HepG2 (cell line): ENCODE data around the gene FGGY. TPM values are rescaled to one million over a fixed set of nuclear protein-coding genes. Genes with fewer than 3 reads are reported as not detected.

Experiments used
- FOXP1 ChIP-seq, 2 experiments: fragments of 450-650 bp in 1 of 2; IDR thresholded peaks; 2 replicates each; pipeline ENCODE4 v1.6.1; 2017 to 2018; ENCODE audit warnings: antibody characterized with exemption in 1 of 2
- GABPA ChIP-seq, 2 experiments: IDR thresholded peaks; 2 replicates each; pipeline ENCODE4 v1.6.1; 2011 to 2016; ENCODE audit warnings: low read depth in 2 of 2, low read length in 1 of 2, missing biosample characterization in 1 of 2, missing genetic modification characterization in 1 of 2
- GATAD2A ChIP-seq: IDR thresholded peaks from 2 replicates; pipeline ENCODE4 v1.6.1; 2016
- GLI4 ChIP-seq: sonication (generic); formaldehyde crosslinking; IDR thresholded peaks from 2 replicates; pipeline ENCODE4 v1.5.1; 2020; ENCODE audit warnings: missing genetic modification reagents, mild to moderate bottlenecking, moderate library complexity, borderline replicate concordance
- MAFG ChIP-seq: sonication (generic); formaldehyde crosslinking; IDR thresholded peaks from 2 replicates; pipeline ENCODE4 v1.5.1; 2020; ENCODE audit warnings: mild to moderate bottlenecking, missing genetic modification reagents
- MED1 ChIP-seq: sonication (generic); formaldehyde crosslinking; IDR thresholded peaks from 2 replicates; pipeline ENCODE4 v1.4.0; 2020; ENCODE audit warnings: missing genetic modification reagents
- NR2F6 ChIP-seq, 2 experiments: IDR thresholded peaks; 2 replicates each; pipeline ENCODE4 v1.6.1; 2016; ENCODE audit warnings: antibody characterized with exemption in 1 of 2, mild to moderate bottlenecking in 1 of 2
- SNAPC4 ChIP-seq: sonication (generic); formaldehyde crosslinking; IDR thresholded peaks from 2 replicates; pipeline ENCODE4 v1.4.0; 2020; ENCODE audit warnings: mild to moderate bottlenecking, missing genetic modification reagents
- SRSF9 ChIP-seq: fragments of 200-400 bp; formaldehyde crosslinking; IDR thresholded peaks from 2 replicates; pipeline ENCODE4 v1.6.1; 2018; ENCODE audit warnings: borderline replicate concordance, mild to moderate bottlenecking, low read depth, low read length; ENCODE audit not compliant: insufficient read depth, poor library complexity, severe bottlenecking
- SSRP1 ChIP-seq: IDR thresholded peaks from 2 replicates; pipeline ENCODE4 v1.6.1; 2016; ENCODE audit warnings: control low read depth
- ZBTB39 ChIP-seq: sonication (generic); formaldehyde crosslinking; IDR thresholded peaks from 2 replicates; pipeline ENCODE4 v1.5.0; 2020; ENCODE audit warnings: missing genetic modification reagents
- ZC3H13 ChIP-seq: sonication (generic); formaldehyde crosslinking; IDR thresholded peaks from 2 replicates; pipeline ENCODE4 v1.8.1; 2023; ENCODE audit warnings: mild to moderate bottlenecking, missing genetic modification reagents, moderate library complexity
- ZMAT5 ChIP-seq: sonication (generic); formaldehyde crosslinking; IDR thresholded peaks from 2 replicates; pipeline ENCODE4 v1.5.0; 2020; ENCODE audit warnings: mild to moderate bottlenecking, low read depth, missing genetic modification reagents, borderline replicate concordance
- ZNF558 ChIP-seq: sonication (generic); formaldehyde crosslinking; IDR thresholded peaks from 2 replicates; pipeline ENCODE4 v1.9.0; 2022; ENCODE audit warnings: mild to moderate bottlenecking, missing genetic modification reagents, borderline replicate concordance
- ZNF776 ChIP-seq: sonication (generic); formaldehyde crosslinking; IDR thresholded peaks from 2 replicates; pipeline ENCODE4 v1.4.0; 2020; ENCODE audit warnings: mild to moderate bottlenecking, missing genetic modification reagents
- polyA plus RNA-seq, 8 experiments: library from polyadenylated mRNA; depleted of rRNA in 3 of 8; stranded (reverse) in 7 of 8; unstranded in 1 of 8; fragments of >200 nt; fragmentation: Illumina TruSeq in 4 of 8; extraction: Trizol in 4 of 8; gene quantifications; 2 replicates each; pipeline versions ENCODE4 v1.2.1 to v1.2.3, GENCODE V29; 2011 to 2016; ENCODE audit warnings: low read depth in 4 of 8, missing spikeins in 1 of 8, mixed read lengths in 1 of 8; ENCODE audit not compliant: insufficient read depth in 1 of 8
- total RNA-seq, 5 experiments: library from RNA; depleted of rRNA; stranded (reverse); fragments of >200 nt; fragmentation: Illumina TruSeq; extraction: Trizol; gene quantifications; 2 replicates each; pipeline ENCODE4 v1.2.3, GENCODE V29; 2016; ENCODE audit warnings: low read depth in 1 of 5
- TF ChIP-seq, protein P1 (sequence below): sonication (generic); formaldehyde crosslinking; IDR thresholded peaks from 2 replicates; pipeline ENCODE4 v1.4.0; 2020; ENCODE audit warnings: mild to moderate bottlenecking, missing genetic modification reagents, borderline replicate concordance

FGGY gene
- total and polyA plus RNA-seq, 2 of the 13 experiments (the other 11 are each of a cell fraction or from before 2014, with no cell fraction given): 15.7 to 27.5 TPM

GRCh38 chr1:59549903-59550302, 253.0 kb downstream of the FGGY start (continued):
- TF ChIP-seq, protein P1, sequence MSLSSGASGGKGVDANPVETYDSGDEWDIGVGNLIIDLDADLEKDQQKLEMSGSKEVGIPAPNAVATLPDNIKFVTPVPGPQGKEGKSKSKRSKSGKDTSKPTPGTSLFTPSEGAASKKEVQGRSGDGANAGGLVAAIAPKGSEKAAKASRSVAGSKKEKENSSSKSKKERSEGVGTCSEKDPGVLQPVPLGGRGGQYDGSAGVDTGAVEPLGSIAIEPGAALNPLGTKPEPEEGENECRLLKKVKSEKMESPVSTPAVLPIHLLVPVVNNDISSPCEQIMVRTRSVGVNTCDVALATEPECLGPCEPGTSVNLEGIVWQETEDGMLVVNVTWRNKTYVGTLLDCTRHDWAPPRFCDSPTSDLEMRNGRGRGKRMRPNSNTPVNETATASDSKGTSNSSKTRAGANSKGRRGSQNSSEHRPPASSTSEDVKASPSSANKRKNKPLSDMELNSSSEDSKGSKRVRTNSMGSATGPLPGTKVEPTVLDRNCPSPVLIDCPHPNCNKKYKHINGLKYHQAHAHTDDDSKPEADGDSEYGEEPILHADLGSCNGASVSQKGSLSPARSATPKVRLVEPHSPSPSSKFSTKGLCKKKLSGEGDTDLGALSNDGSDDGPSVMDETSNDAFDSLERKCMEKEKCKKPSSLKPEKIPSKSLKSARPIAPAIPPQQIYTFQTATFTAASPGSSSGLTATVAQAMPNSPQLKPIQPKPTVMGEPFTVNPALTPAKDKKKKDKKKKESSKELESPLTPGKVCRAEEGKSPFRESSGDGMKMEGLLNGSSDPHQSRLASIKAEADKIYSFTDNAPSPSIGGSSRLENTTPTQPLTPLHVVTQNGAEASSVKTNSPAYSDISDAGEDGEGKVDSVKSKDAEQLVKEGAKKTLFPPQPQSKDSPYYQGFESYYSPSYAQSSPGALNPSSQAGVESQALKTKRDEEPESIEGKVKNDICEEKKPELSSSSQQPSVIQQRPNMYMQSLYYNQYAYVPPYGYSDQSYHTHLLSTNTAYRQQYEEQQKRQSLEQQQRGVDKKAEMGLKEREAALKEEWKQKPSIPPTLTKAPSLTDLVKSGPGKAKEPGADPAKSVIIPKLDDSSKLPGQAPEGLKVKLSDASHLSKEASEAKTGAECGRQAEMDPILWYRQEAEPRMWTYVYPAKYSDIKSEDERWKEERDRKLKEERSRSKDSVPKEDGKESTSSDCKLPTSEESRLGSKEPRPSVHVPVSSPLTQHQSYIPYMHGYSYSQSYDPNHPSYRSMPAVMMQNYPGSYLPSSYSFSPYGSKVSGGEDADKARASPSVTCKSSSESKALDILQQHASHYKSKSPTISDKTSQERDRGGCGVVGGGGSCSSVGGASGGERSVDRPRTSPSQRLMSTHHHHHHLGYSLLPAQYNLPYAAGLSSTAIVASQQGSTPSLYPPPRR (CRISPR knock-in tag): no peak
- no peak for TF ChIP-seq FOXP1 (IDR thresholded peaks at IDR 0.05)
- TF ChIP-seq FOXP1 (CRISPR knock-in tag; IDR thresholded peaks at IDR 0.05): peak; percentile 83
- TF ChIP-seq GATAD2A (CRISPR knock-in tag): peak; percentile 95
- TF ChIP-seq ZC3H13 (CRISPR knock-in tag): no peak
- TF ChIP-seq SNAPC4 (CRISPR knock-in tag): no peak
- no peak for TF ChIP-seq ZNF558
- TF ChIP-seq SRSF9: no peak
- TF ChIP-seq MAFG (CRISPR knock-in tag): no peak
- no peak for TF ChIP-seq SSRP1 (CRISPR knock-in tag)
- no peak for TF ChIP-seq ZMAT5 (CRISPR knock-in tag)
- peak; percentile 55 for TF ChIP-seq MED1
- TF ChIP-seq NR2F6 (IDR thresholded peaks at IDR 0.05): no peak
- no peak for TF ChIP-seq NR2F6 (CRISPR knock-in tag; IDR thresholded peaks at IDR 0.05)
- no peak for TF ChIP-seq GLI4 (CRISPR knock-in tag)
- no peak for TF ChIP-seq ZBTB39 (CRISPR knock-in tag)
- no peak for TF ChIP-seq ZNF776
- no peak for TF ChIP-seq GABPA (IDR thresholded peaks at IDR 0.05; ENCODE audit: low read depth, low read length)
- TF ChIP-seq GABPA (CRISPR knock-in tag; IDR thresholded peaks at IDR 0.05; ENCODE audit: low read depth): no peak
